Loucy (cell line): ENCODE data around the gene STRIP2.

Experiments
- EZH2phosphoT487 ChIP-seq: fragments of 200-600 bp; IDR thresholded peaks from 2 replicates; pipeline ENCODE4 v1.6.1; 2018; ENCODE audit warnings: antibody characterized with exemption, mild to moderate bottlenecking, moderate library complexity, borderline replicate concordance
- TF ChIP-seq, protein P1 (sequence below): fragments of 200-600 bp; sonication (generic); conservative IDR thresholded peaks from 2 replicates; pipeline ENCODE4 v1.5.1; 2014; ENCODE audit warnings: mild to moderate bottlenecking, antibody characterized with exemption, low read length

- TF ChIP-seq, protein P1, sequence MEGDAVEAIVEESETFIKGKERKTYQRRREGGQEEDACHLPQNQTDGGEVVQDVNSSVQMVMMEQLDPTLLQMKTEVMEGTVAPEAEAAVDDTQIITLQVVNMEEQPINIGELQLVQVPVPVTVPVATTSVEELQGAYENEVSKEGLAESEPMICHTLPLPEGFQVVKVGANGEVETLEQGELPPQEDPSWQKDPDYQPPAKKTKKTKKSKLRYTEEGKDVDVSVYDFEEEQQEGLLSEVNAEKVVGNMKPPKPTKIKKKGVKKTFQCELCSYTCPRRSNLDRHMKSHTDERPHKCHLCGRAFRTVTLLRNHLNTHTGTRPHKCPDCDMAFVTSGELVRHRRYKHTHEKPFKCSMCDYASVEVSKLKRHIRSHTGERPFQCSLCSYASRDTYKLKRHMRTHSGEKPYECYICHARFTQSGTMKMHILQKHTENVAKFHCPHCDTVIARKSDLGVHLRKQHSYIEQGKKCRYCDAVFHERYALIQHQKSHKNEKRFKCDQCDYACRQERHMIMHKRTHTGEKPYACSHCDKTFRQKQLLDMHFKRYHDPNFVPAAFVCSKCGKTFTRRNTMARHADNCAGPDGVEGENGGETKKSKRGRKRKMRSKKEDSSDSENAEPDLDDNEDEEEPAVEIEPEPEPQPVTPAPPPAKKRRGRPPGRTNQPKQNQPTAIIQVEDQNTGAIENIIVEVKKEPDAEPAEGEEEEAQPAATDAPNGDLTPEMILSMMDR = peak; percentile 52
- no peak for TF ChIP-seq EZH2phosphoT487
Measured at GRCh38 chr7:129401967-129402860, 32.0 kb upstream of the STRIP2 start.
